ENCODE data around the gene HELT. TPM values are rescaled to one million over a fixed set of nuclear protein-coding genes. Genes with fewer than 3 reads are reported as not detected.
A peak's percentile ranks its signal among the peaks of the same experiment; 100 is the strongest.

Gene HELT
- total and polyA plus RNA-seq, 2 experiments from 2014 or later = not detected

- H3K4me2 ChIP-seq (ENCODE audit: unreplicated experiment) = no peak overlapping the region
- H3K4me1 ChIP-seq (ENCODE audit: insufficient read depth) = no peaks in the 10 kb centered on the region
- H3K36me3 ChIP-seq (ENCODE audit: low read depth) = no peaks in the 10 kb centered on the region
- TF ChIP-seq EZH2phosphoT487 (IDR thresholded peaks at IDR 0.05; ENCODE audit: insufficient read depth, low read depth) (0 out of 2 replicates have a peak, but pooled peaks have one; percentile 43), EZH2 (IDR thresholded peaks at IDR 0.05; ENCODE audit: insufficient read depth, poor library complexity, severe bottlenecking) (no peak)
- no peaks in the 10 kb centered on the region for H3K9me2 ChIP-seq (ENCODE audit: insufficient read depth)
- DNase-seq = peak; percentile 34
- peaks cover 91% of the 10 kb centered on the region for H3K27me3 ChIP-seq (replicated peaks; ENCODE audit: insufficient read depth)
- no peaks in the 10 kb centered on the region for H4K20me1 ChIP-seq (ENCODE audit: insufficient read depth)
- H3K9me3 ChIP-seq (ENCODE audit: low read depth) = no peaks in the 10 kb centered on the region
- no peak overlapping the region for H3K27ac ChIP-seq
- 1 to 2% methylated on average over 28 to 34 of the region's 34 CpGs for WGBS, 2 experiments (ENCODE audit: low coverage in 1 of 2, low lambda C conversion rate in 2 of 2, missing lambda C conversion rate in 2 of 2)
- no peak overlapping the region for H2AFZ ChIP-seq
- in situ Hi-C loops (cut with MboI) = no loop called here
- no peak overlapping the region for H3K9ac ChIP-seq
- H3K79me2 ChIP-seq (ENCODE audit: insufficient read depth) = no peaks in the 10 kb centered on the region
- H3K4me3 ChIP-seq = no peak overlapping the region
- no peaks in the 10 kb centered on the region for H3F3A ChIP-seq (ENCODE audit: insufficient read depth)
Observed at GRCh38 chr4:185016946-185017758, 1.1 kb upstream of the HELT start.

GRCh38 chr4:185018834-185019455, 655 bp downstream of the HELT start:
- Histone ChIP-seq H3K9me3 (ENCODE audit: low read depth) (no peaks in the 10 kb centered on the region), H3K9me2 (ENCODE audit: insufficient read depth) (no peaks in the 10 kb centered on the region), H3K9ac (no peak overlapping the region), H3K36me3 (ENCODE audit: low read depth) (no peaks in the 10 kb centered on the region), H3K79me2 (ENCODE audit: insufficient read depth) (no peaks in the 10 kb centered on the region), H3K27me3 (replicated peaks; ENCODE audit: insufficient read depth) (peaks cover 97% of the 10 kb centered on the region), H3K4me1 (ENCODE audit: insufficient read depth) (no peaks in the 10 kb centered on the region), H2AFZ (no peak overlapping the region), H3K27ac (no peak overlapping the region), H4K20me1 (ENCODE audit: insufficient read depth) (no peaks in the 10 kb centered on the region), H3K4me2 (ENCODE audit: unreplicated experiment) (no peak overlapping the region), H3F3A (ENCODE audit: insufficient read depth) (no peaks in the 10 kb centered on the region), H3K4me3 (no peak overlapping the region)
- WGBS, 2 experiments (ENCODE audit: low coverage in 1 of 2, low lambda C conversion rate in 2 of 2, missing lambda C conversion rate in 2 of 2) = 1 to 2% methylated on average over 41 of the region's 41 CpGs
- TF ChIP-seq EZH2 (IDR thresholded peaks at IDR 0.05; ENCODE audit: insufficient read depth, poor library complexity, severe bottlenecking) = no peak
- TF ChIP-seq EZH2phosphoT487 (IDR thresholded peaks at IDR 0.05; ENCODE audit: insufficient read depth, low read depth) = no peak
- in situ Hi-C loops (cut with MboI) = no loop called here
- DNase-seq = no peak

GRCh38 chr4:185019456-185020292, 1.4 kb downstream of the HELT start:
- peaks cover 97% of the 10 kb centered on the region for H3K27me3 ChIP-seq (replicated peaks; ENCODE audit: insufficient read depth)
- 3 to 5% methylated on average over 44 to 56 of the region's 57 CpGs for WGBS, 2 experiments (ENCODE audit: low coverage in 1 of 2, low lambda C conversion rate in 2 of 2, missing lambda C conversion rate in 2 of 2)
- in situ Hi-C loops (cut with MboI) = no loop called here

GRCh38 chr4:185020293-185020808, 2.1 kb downstream of the HELT start:
- no peak overlapping the region for H3K9ac ChIP-seq
- H3K4me2 ChIP-seq (ENCODE audit: unreplicated experiment) = no peak overlapping the region
- WGBS, 2 experiments (ENCODE audit: low coverage in 1 of 2, low lambda C conversion rate in 2 of 2, missing lambda C conversion rate in 2 of 2) = 2% methylated on average over 45 of the region's 48 CpGs
- H3K4me1 ChIP-seq (ENCODE audit: insufficient read depth) = no peaks in the 10 kb centered on the region
- peaks cover 94% of the 10 kb centered on the region for H3K27me3 ChIP-seq (replicated peaks; ENCODE audit: insufficient read depth)
- H3K79me2 ChIP-seq (ENCODE audit: insufficient read depth) = no peaks in the 10 kb centered on the region
- no peak overlapping the region for H3K27ac ChIP-seq
- TF ChIP-seq EZH2phosphoT487 (IDR thresholded peaks at IDR 0.05; ENCODE audit: insufficient read depth, low read depth) (no peak), EZH2 (IDR thresholded peaks at IDR 0.05; ENCODE audit: insufficient read depth, poor library complexity, severe bottlenecking) (no peak)
- peak; percentile 48 for DNase-seq
- H3K9me3 ChIP-seq (ENCODE audit: low read depth) = no peaks in the 10 kb centered on the region
- no peaks in the 10 kb centered on the region for H3K36me3 ChIP-seq (ENCODE audit: low read depth)
- no peak overlapping the region for H3K4me3 ChIP-seq
- no peaks in the 10 kb centered on the region for H3F3A ChIP-seq (ENCODE audit: insufficient read depth)
- H4K20me1 ChIP-seq (ENCODE audit: insufficient read depth) = no peaks in the 10 kb centered on the region
- in situ Hi-C loops (cut with MboI) = no loop called here
- no peaks in the 10 kb centered on the region for H3K9me2 ChIP-seq (ENCODE audit: insufficient read depth)
- H2AFZ ChIP-seq = no peak overlapping the region

More at GRCh38 chr4:185019456-185020292, 1.4 kb downstream of the HELT start:
- Histone ChIP-seq H3K27ac (no peak overlapping the region), H2AFZ (no peak overlapping the region), H3K4me1 (ENCODE audit: insufficient read depth) (no peaks in the 10 kb centered on the region), H3F3A (ENCODE audit: insufficient read depth) (no peaks in the 10 kb centered on the region), H3K9me3 (ENCODE audit: low read depth) (no peaks in the 10 kb centered on the region), H4K20me1 (ENCODE audit: insufficient read depth) (no peaks in the 10 kb centered on the region), H3K4me2 (ENCODE audit: unreplicated experiment) (no peak overlapping the region), H3K79me2 (ENCODE audit: insufficient read depth) (no peaks in the 10 kb centered on the region), H3K9me2 (ENCODE audit: insufficient read depth) (no peaks in the 10 kb centered on the region), H3K36me3 (ENCODE audit: low read depth) (no peaks in the 10 kb centered on the region), H3K4me3 (no peak overlapping the region), H3K9ac (no peak overlapping the region)
- no peak for TF ChIP-seq EZH2phosphoT487 (IDR thresholded peaks at IDR 0.05; ENCODE audit: insufficient read depth, low read depth)
- no peak for TF ChIP-seq EZH2 (IDR thresholded peaks at IDR 0.05; ENCODE audit: insufficient read depth, poor library complexity, severe bottlenecking)
- DNase-seq = no peak
